HFFc6 (cell line): Measurements from ENCODE around the gene TCP11L1. TPM values are rescaled to one million over a fixed set of nuclear protein-coding genes. Genes with fewer than 3 reads are reported as not detected.

ENCODE experiments used
- DNase-seq: peaks from one replicate; pipeline ENCODE4 v3.0.0-alpha.2; 2018
- H3K27ac Mint-ChIP-seq: 2 replicates; pipeline ENCODE4 v1.8.0; 2020; ENCODE audit warnings: mild to moderate bottlenecking, mixed read lengths
- H3K27me3 Mint-ChIP-seq: 2 replicates; pipeline ENCODE4 v1.8.0; 2021; ENCODE audit warnings: mild to moderate bottlenecking, moderate library complexity, mixed read lengths; ENCODE audit not compliant: insufficient read depth
- H3K36me3 Mint-ChIP-seq: 2 replicates; pipeline ENCODE4 v1.8.0; 2021; ENCODE audit warnings: low read depth, mixed read lengths
- H3K4me1 Mint-ChIP-seq: 2 replicates; pipeline ENCODE4 v1.8.0; 2020; ENCODE audit warnings: low read depth, mixed read lengths
- H3K4me3 Mint-ChIP-seq: 2 replicates; pipeline ENCODE4 v1.8.0; 2020; ENCODE audit warnings: mild to moderate bottlenecking, moderate library complexity, mixed read lengths
- H3K9me3 Mint-ChIP-seq: 2 replicates; pipeline ENCODE4 v1.8.0; 2020; ENCODE audit warnings: mild to moderate bottlenecking, mixed read lengths
- CTCF ChIP-seq: fragments of 200-600 bp; sonication (generic); IDR thresholded peaks from 2 replicates; pipeline ENCODE4 v1.5.0; 2021; ENCODE audit warnings: antibody characterized with exemption, mild to moderate bottlenecking
- total RNA-seq, 6 experiments: library from RNA; stranded (reverse); fragmentation: NEBNext Ultra II Directional; extraction: Animal tissue kit (Norgen Biotek cat#: 25700); gene quantifications; 2 replicates in 1 of 6; 3 replicates in 5 of 6; pipeline ENCODE4 v1.2.3, GENCODE V29; 2021

Gene TCP11L1
- total RNA-seq, 6 experiments from 2014 or later: 34.9 to 38.7 (median 36.9) TPM

GRCh38 chr11:33068611-33069340 lies 29.4 kb downstream of the TCP11L1 start:
- Mint-ChIP-seq H3K9me3 (no peaks in the 10 kb centered on the region), H3K27me3 (peaks cover 6% of the 10 kb centered on the region), H3K4me1 (peaks cover 11% of the 10 kb centered on the region), H3K36me3 (peaks cover 43% of the 10 kb centered on the region), H3K27ac (no peak overlapping the region), H3K4me3 (no peak overlapping the region)
- no peak for TF ChIP-seq CTCF
- DNase-seq: no peak

- Mint-ChIP-seq H3K27ac (no peak overlapping the region), H3K4me1 (no peaks in the 10 kb centered on the region)
Observed at GRCh38 chr11:33072465-33072864, 33.1 kb downstream of the TCP11L1 start.

GRCh38 chr11:33083918-33084317 lies 44.5 kb downstream of the TCP11L1 start:
- no peak overlapping the region for H3K4me3 Mint-ChIP-seq
- H3K27ac Mint-ChIP-seq: no peak overlapping the region
- no peaks in the 10 kb centered on the region for H3K27me3 Mint-ChIP-seq
- H3K36me3 Mint-ChIP-seq: peaks cover 39% of the 10 kb centered on the region
- no peak for TF ChIP-seq CTCF
- H3K4me1 Mint-ChIP-seq: no peaks in the 10 kb centered on the region
- DNase-seq: no peak
- H3K9me3 Mint-ChIP-seq: no peaks in the 10 kb centered on the region

More at GRCh38 chr11:33072465-33072864, 33.1 kb downstream of the TCP11L1 start:
- H3K27me3 Mint-ChIP-seq: peaks cover 3% of the 10 kb centered on the region
- peaks cover 42% of the 10 kb centered on the region for H3K36me3 Mint-ChIP-seq
- H3K9me3 Mint-ChIP-seq: no peaks in the 10 kb centered on the region
- DNase-seq: no peak
- no peak overlapping the region for H3K4me3 Mint-ChIP-seq
- TF ChIP-seq CTCF: no peak

- Mint-ChIP-seq H3K9me3 (no peaks in the 10 kb centered on the region), H3K27me3 (no peaks in the 10 kb centered on the region), H3K4me3 (no peak overlapping the region), H3K4me1 (peaks cover 9% of the 10 kb centered on the region), H3K36me3 (peaks cover 35% of the 10 kb centered on the region), H3K27ac (no peak overlapping the region)
- TF ChIP-seq CTCF: no peak
- no peak for DNase-seq
Observed at GRCh38 chr11:33086017-33086416, 46.6 kb downstream of the TCP11L1 start.

- TF ChIP-seq CTCF: no peak
- Mint-ChIP-seq H3K4me1 (peaks cover 9% of the 10 kb centered on the region), H3K4me3 (no peak overlapping the region), H3K36me3 (peaks cover 28% of the 10 kb centered on the region), H3K27ac (no peak overlapping the region), H3K9me3 (no peaks in the 10 kb centered on the region), H3K27me3 (no peaks in the 10 kb centered on the region; the same call in 1 of the 2 replicates)
- DNase-seq: no peak
Observed at GRCh38 chr11:33089776-33090175, 50.4 kb downstream of the TCP11L1 start.
